Adipocyte (in vitro differentiated cells): ENCODE measurements around the gene CMPK2.
"Not testable (repeated sequence)": the region's sequence is repeated elsewhere in the genome, so short reads cannot be mapped to it uniquely, and the experiment has no call there.

ENCODE experiments used
- DNase-seq: peaks from one replicate; pipeline ENCODE4 v3.0.0-alpha.2; 2015; ENCODE audit warnings: low read depth
- H3K27me3 ChIP-seq: replicated peaks from 2 replicates; pipeline ENCODE4 v1.7.0; 2013; ENCODE audit warnings: mild to moderate bottlenecking, low read length, moderate library complexity; ENCODE audit not compliant: control insufficient read depth, insufficient read depth
- H3K36me3 ChIP-seq: 2 replicates; pipeline ENCODE4 v1.7.0; 2013; ENCODE audit warnings: low read length, mild to moderate bottlenecking, moderate library complexity; ENCODE audit not compliant: control insufficient read depth, insufficient read depth, severe bottlenecking
- H3K4me1 ChIP-seq: 2 replicates; pipeline ENCODE4 v1.7.0; 2013; ENCODE audit warnings: mild to moderate bottlenecking, low read length, moderate library complexity; ENCODE audit not compliant: control insufficient read depth, insufficient read depth
- H3K4me3 ChIP-seq: 2 replicates; pipeline ENCODE4 v1.7.0; 2013; ENCODE audit warnings: mild to moderate bottlenecking, low read length, moderate library complexity
- H3K9ac ChIP-seq: 2 replicates; pipeline ENCODE4 v1.7.0; 2013; ENCODE audit warnings: mild to moderate bottlenecking, low read length, moderate library complexity
- H3K9me3 ChIP-seq: 2 replicates; pipeline ENCODE4 v1.7.0; 2013; ENCODE audit warnings: mild to moderate bottlenecking, low read length, moderate library complexity; ENCODE audit not compliant: control insufficient read depth

Gene CMPK2

GRCh38 chr2:6858466-6859027 lies 7.2 kb downstream of the CMPK2 start:
- H3K9ac ChIP-seq, H3K27me3 ChIP-seq, DNase-seq, H3K9me3 ChIP-seq, H3K36me3 ChIP-seq, H3K4me3 ChIP-seq: not testable (repeated sequence)
- peaks cover 10% of the 10 kb centered on the region for H3K4me1 ChIP-seq

DNA sequence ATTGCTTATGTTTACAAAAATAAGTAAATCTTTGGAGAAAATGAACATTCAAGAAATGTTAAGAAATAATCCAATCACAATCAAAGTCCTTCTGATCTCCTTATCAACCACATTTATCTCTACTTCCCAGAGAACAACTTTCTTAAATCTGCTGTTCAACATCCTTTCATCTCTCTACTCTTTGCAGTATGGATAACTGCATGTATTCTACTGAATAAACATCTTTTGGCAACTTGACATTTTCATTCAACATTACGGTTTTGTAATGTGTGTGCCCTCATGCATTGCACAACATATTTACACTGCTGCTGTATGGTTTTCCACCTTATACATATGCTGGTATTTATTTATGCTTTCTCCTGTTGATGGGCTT lies 9.2 kb downstream of the CMPK2 start:
- Histone ChIP-seq H3K9me3 (peaks cover 5% of the 10 kb centered on the region), H3K27me3 (no peaks in the 10 kb centered on the region), H3K36me3 (no peaks in the 10 kb centered on the region), H3K4me1 (peaks cover 10% of the 10 kb centered on the region), H3K4me3 (no peak overlapping the region), H3K9ac (no peak overlapping the region)
- DNase-seq: no peak

GRCh38 chr2:6855860-6856547 lies 9.7 kb downstream of the CMPK2 start:
- Histone ChIP-seq H3K9me3 (peaks cover 5% of the 10 kb centered on the region), H3K4me3 (no peak overlapping the region), H3K27me3 (no peaks in the 10 kb centered on the region), H3K9ac (no peak overlapping the region), H3K4me1 (peaks cover 10% of the 10 kb centered on the region), H3K36me3 (no peaks in the 10 kb centered on the region)
- peak; percentile 36 for DNase-seq

DNA sequence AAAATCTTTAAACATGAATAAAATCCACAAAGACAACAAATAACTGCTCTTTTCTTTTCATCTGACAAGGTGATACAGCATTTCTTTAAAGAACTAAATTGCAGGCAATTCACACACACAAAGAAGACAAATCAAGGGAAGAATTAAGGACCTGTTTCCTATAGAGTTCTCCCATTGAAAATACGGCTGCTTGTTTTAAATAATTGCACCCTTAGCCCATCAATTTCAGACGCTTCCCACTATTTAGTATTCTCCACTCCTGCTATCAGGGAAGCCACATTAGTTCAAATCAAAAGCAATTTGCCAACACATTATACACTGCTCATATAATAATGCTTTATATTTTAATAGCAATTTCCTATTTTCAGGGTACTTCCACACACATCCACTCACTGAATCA lies 11.3 kb downstream of the CMPK2 start:
- H3K9me3 ChIP-seq: peaks cover 5% of the 10 kb centered on the region
- no peak overlapping the region for H3K4me3 ChIP-seq

GRCh38 chr2:6852195-6852594 lies 13.5 kb downstream of the CMPK2 start:
- no peak for DNase-seq
- no peaks in the 10 kb centered on the region for H3K36me3 ChIP-seq
- no peak overlapping the region for H3K9ac ChIP-seq
- H3K9me3 ChIP-seq: peaks cover 5% of the 10 kb centered on the region
- H3K27me3 ChIP-seq: no peaks in the 10 kb centered on the region
- H3K4me3 ChIP-seq: no peak overlapping the region
- peaks cover 10% of the 10 kb centered on the region for H3K4me1 ChIP-seq

More for the DNA sequence above, 11.3 kb downstream of the CMPK2 start:
- no peaks in the 10 kb centered on the region for H3K27me3 ChIP-seq
- no peaks in the 10 kb centered on the region for H3K36me3 ChIP-seq
- H3K9ac ChIP-seq: no peak overlapping the region
- DNase-seq: no peak
- peaks cover 10% of the 10 kb centered on the region for H3K4me1 ChIP-seq

GRCh38 chr2:6846967-6847681 lies 18.6 kb downstream of the CMPK2 start:
- H3K36me3 ChIP-seq: no peaks in the 10 kb centered on the region
- H3K4me3 ChIP-seq: no peak overlapping the region
- H3K9ac ChIP-seq: no peak overlapping the region
- H3K9me3 ChIP-seq: peaks cover 55% of the 10 kb centered on the region
- no peak for DNase-seq
- no peaks in the 10 kb centered on the region for H3K4me1 ChIP-seq
- H3K27me3 ChIP-seq: no peaks in the 10 kb centered on the region

GRCh38 chr2:6846540-6846939 lies 19.2 kb downstream of the CMPK2 start:
- no peaks in the 10 kb centered on the region for H3K4me1 ChIP-seq
- H3K27me3 ChIP-seq: no peaks in the 10 kb centered on the region
- H3K4me3 ChIP-seq: peak overlapping the region; percentile 60
- no peak overlapping the region for H3K9ac ChIP-seq
- no peaks in the 10 kb centered on the region for H3K36me3 ChIP-seq
- peaks cover 60% of the 10 kb centered on the region for H3K9me3 ChIP-seq
- DNase-seq: no peak

DNA sequence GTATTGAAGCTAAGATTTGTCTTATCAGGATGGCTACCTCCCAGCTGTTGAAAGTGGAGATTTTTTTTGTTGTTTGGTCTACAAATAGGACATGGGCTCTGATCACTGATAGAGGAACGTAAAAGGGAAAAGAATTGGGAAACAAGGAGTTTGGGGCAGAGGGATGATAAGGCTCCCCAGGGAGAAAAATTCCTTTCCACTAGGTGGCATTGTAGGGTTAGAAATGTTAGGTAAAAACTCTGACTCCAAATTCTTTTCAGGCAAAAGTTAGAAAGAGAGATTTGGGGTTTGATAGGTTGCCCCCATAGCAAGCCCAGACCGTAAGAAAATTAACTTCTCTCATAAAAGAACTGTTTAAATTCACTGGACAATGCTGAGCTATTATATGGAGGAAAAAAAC lies 19.8 kb downstream of the CMPK2 start:
- Histone ChIP-seq H3K36me3 (no peaks in the 10 kb centered on the region), H3K9ac (no peak overlapping the region), H3K9me3 (peaks cover 62% of the 10 kb centered on the region), H3K4me1 (no peaks in the 10 kb centered on the region), H3K4me3 (peak overlapping the region; percentile 60), H3K27me3 (no peaks in the 10 kb centered on the region)
- no peak for DNase-seq

- no peaks in the 10 kb centered on the region for H3K36me3 ChIP-seq
Observed at GRCh38 chr2:6845312-6845711, 20.4 kb downstream of the CMPK2 start.

DNA sequence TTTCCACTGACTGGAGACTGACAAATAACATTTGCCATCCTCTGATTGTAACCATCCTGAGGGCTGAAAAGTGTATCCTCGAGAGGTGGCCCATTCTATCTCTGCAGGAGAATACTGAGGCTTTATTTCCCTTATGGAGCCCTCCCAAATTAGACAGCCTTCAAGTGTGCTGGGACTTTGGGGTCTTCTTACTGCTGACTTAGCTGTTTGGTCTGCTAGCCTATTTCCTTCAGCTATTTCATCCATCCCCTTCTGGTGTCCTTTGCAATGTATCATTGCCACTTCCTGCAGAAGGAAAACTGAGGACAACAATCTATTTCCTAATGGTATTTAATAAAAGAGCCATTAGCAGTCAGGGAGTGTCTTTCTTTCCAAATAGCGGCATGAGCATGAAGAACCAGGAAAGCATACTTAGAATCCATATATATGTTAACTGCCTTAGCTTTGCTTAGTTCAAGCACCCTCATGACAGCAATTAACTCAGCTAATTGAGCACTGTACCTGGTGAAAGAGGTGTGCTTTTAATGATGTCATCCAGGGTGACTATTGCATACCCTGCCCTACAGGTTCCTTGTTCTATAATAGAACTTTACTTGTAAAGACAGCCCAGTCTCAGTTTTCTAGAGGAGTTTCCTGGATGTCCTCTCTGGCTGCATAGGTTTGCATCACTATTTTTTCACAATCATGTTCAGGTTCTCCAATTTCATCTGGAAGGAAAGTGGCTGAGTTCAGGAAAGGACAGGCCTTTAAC lies 24.0 kb downstream of the CMPK2 start:
- H3K36me3 ChIP-seq: no peaks in the 10 kb centered on the region

More at GRCh38 chr2:6845312-6845711, 20.4 kb downstream of the CMPK2 start:
- H3K9me3 ChIP-seq: peaks cover 62% of the 10 kb centered on the region
- no peaks in the 10 kb centered on the region for H3K27me3 ChIP-seq
- H3K4me3 ChIP-seq: peak overlapping the region; percentile 60
- peak; percentile 32 for DNase-seq
- no peaks in the 10 kb centered on the region for H3K4me1 ChIP-seq
- no peak overlapping the region for H3K9ac ChIP-seq

GRCh38 chr2:6838673-6839319 lies 26.9 kb downstream of the CMPK2 start:
- H3K9me3 ChIP-seq: peaks cover 31% of the 10 kb centered on the region
- no peak overlapping the region for H3K4me3 ChIP-seq
- no peak overlapping the region for H3K9ac ChIP-seq
- H3K4me1 ChIP-seq: no peaks in the 10 kb centered on the region
- no peaks in the 10 kb centered on the region for H3K36me3 ChIP-seq
- no peak for DNase-seq
- H3K27me3 ChIP-seq: no peaks in the 10 kb centered on the region

More for the DNA sequence above, 24.0 kb downstream of the CMPK2 start:
- Histone ChIP-seq H3K4me3 (no peak overlapping the region), H3K27me3 (no peaks in the 10 kb centered on the region), H3K9ac (no peak overlapping the region), H3K4me1 (no peaks in the 10 kb centered on the region), H3K9me3 (peaks cover 52% of the 10 kb centered on the region)
- DNase-seq: no peak
